ENCODE data around the gene PIGN. TPM values are rescaled to one million over a fixed set of nuclear protein-coding genes. Genes with fewer than 3 reads are reported as not detected.

Gene PIGN
- total RNA-seq, 1 experiment from 2014 or later = 22.8 TPM

GRCh38 chr18:62027914-62028520 is 158.8 kb downstream of the PIGN start:
- no peak overlapping the region for H3K4me3 ChIP-seq (ENCODE audit: low read depth, low read length)
- TF ChIP-seq CTCF (IDR thresholded peaks at IDR 0.05; ENCODE audit: insufficient read depth in 1 of 2, low read depth in 1 of 2, low read length in 1 of 2, severe bottlenecking in 1 of 2, unreplicated experiment in 1 of 2) = no peak
- BruUV-seq (replicated peaks) = no TSS peak
- Mint-ChIP-seq H3K4me1 (ENCODE audit: low read depth, unreplicated experiment) (no peaks in the 10 kb centered on the region), H3K9me3 (ENCODE audit: unreplicated experiment) (no peaks in the 10 kb centered on the region), H3K4me3 (ENCODE audit: unreplicated experiment) (no peak overlapping the region), H3K27ac (ENCODE audit: unreplicated experiment) (no peak overlapping the region), H3K36me3 (ENCODE audit: insufficient read depth, unreplicated experiment) (no peaks in the 10 kb centered on the region), H3K27me3 (ENCODE audit: insufficient read depth, unreplicated experiment) (peaks cover 3% of the 10 kb centered on the region)
- no peaks in the 10 kb centered on the region for H3K4me1 ChIP-seq
- H3K27me3 ChIP-seq (replicated peaks; ENCODE audit: control insufficient read depth, insufficient read depth, low read length) = no peaks in the 10 kb centered on the region
- no peaks in the 10 kb centered on the region for H3K9me3 ChIP-seq
- no peaks in the 10 kb centered on the region for H3K36me3 ChIP-seq (ENCODE audit: control insufficient read depth, insufficient read depth, low read length)
- no peak for DNase-seq
- ChIA-PET CTCF (no interaction called here), POLR2A (no interaction called here)
- intact Hi-C loops (cut with micrococcal nuclease; ENCODE audit: unreplicated experiment) = no loop called here

GRCh38 chr18:62026586-62026985 is 160.3 kb downstream of the PIGN start:
- CTCF ChIA-PET = no interaction called here
- POLR2A ChIA-PET = no interaction called here
- no peak for TF ChIP-seq CTCF (IDR thresholded peaks at IDR 0.05; ENCODE audit: insufficient read depth in 1 of 2, low read depth in 1 of 2, low read length in 1 of 2, severe bottlenecking in 1 of 2, unreplicated experiment in 1 of 2)
- H3K4me1 Mint-ChIP-seq (ENCODE audit: low read depth, unreplicated experiment) = no peaks in the 10 kb centered on the region
- intact Hi-C loops (cut with micrococcal nuclease; ENCODE audit: unreplicated experiment) = no loop called here
- no peak for DNase-seq
- no peak overlapping the region for H3K4me3 ChIP-seq (ENCODE audit: low read depth, low read length)
- H3K9me3 ChIP-seq = no peaks in the 10 kb centered on the region
- no peak overlapping the region for H3K27ac Mint-ChIP-seq (ENCODE audit: unreplicated experiment)
- H3K9me3 Mint-ChIP-seq (ENCODE audit: unreplicated experiment) = no peaks in the 10 kb centered on the region
- H3K36me3 Mint-ChIP-seq (ENCODE audit: insufficient read depth, unreplicated experiment) = no peaks in the 10 kb centered on the region
- no peaks in the 10 kb centered on the region for H3K27me3 ChIP-seq (replicated peaks; ENCODE audit: control insufficient read depth, insufficient read depth, low read length)
- peaks cover 3% of the 10 kb centered on the region for H3K27me3 Mint-ChIP-seq (ENCODE audit: insufficient read depth, unreplicated experiment)
- no peaks in the 10 kb centered on the region for H3K36me3 ChIP-seq (ENCODE audit: control insufficient read depth, insufficient read depth, low read length)
- BruUV-seq (replicated peaks) = no TSS peak
- no peak overlapping the region for H3K4me3 Mint-ChIP-seq (ENCODE audit: unreplicated experiment)
- no peaks in the 10 kb centered on the region for H3K4me1 ChIP-seq

GRCh38 chr18:62024983-62025382 is 161.9 kb downstream of the PIGN start:
- DNase-seq = no peak
- intact Hi-C loops (cut with micrococcal nuclease; ENCODE audit: unreplicated experiment) = no loop called here
- Histone ChIP-seq H3K4me3 (ENCODE audit: low read depth, low read length) (no peak overlapping the region), H3K9me3 (no peaks in the 10 kb centered on the region), H3K36me3 (ENCODE audit: control insufficient read depth, insufficient read depth, low read length) (no peaks in the 10 kb centered on the region), H3K27me3 (replicated peaks; ENCODE audit: control insufficient read depth, insufficient read depth, low read length) (no peaks in the 10 kb centered on the region), H3K4me1 (no peaks in the 10 kb centered on the region)
- ChIA-PET CTCF (no interaction called here), POLR2A (no interaction called here)
- no peaks in the 10 kb centered on the region for H3K36me3 Mint-ChIP-seq (ENCODE audit: insufficient read depth, unreplicated experiment)
- H3K27me3 Mint-ChIP-seq (ENCODE audit: insufficient read depth, unreplicated experiment) = peaks cover 3% of the 10 kb centered on the region
- H3K9me3 Mint-ChIP-seq (ENCODE audit: unreplicated experiment) = no peaks in the 10 kb centered on the region
- BruUV-seq (replicated peaks) = no TSS peak
- no peaks in the 10 kb centered on the region for H3K4me1 Mint-ChIP-seq (ENCODE audit: low read depth, unreplicated experiment)
- H3K4me3 Mint-ChIP-seq (ENCODE audit: unreplicated experiment) = no peak overlapping the region
- TF ChIP-seq CTCF (IDR thresholded peaks at IDR 0.05; ENCODE audit: insufficient read depth in 1 of 2, low read depth in 1 of 2, low read length in 1 of 2, severe bottlenecking in 1 of 2, unreplicated experiment in 1 of 2) = no peak
- H3K27ac Mint-ChIP-seq (ENCODE audit: unreplicated experiment) = no peak overlapping the region
